RWPE1 (cell line): ENCODE measurements around the gene RNF39.

Experiments
- CTCF ChIA-PET: fragments of 350-600 bp; sonication (Branson Sonifier 250); formaldehyde crosslinking; extraction: SDS; loops from one replicate; lab custom pipeline; 2021; lab: Yijun Ruan, JAX
- POLR2A ChIA-PET: fragments of 400-600 bp; formaldehyde crosslinking; extraction: SDS; loops from one replicate; lab custom pipeline; 2020; ENCODE audit warnings: antibody characterized with exemption; ENCODE audit not compliant: low non-redundant PET; lab: Yijun Ruan, JAX
- DNase-seq: peaks from one replicate; pipeline ENCODE4 v3.0.0; 2012; ENCODE audit warnings: low spot score
- H3K27ac ChIP-seq: fragments of 450-650 bp; 2 replicates; pipeline ENCODE4 v1.5.1; 2017
- TF ChIP-seq, protein P1 (sequence below): fragments of 450-650 bp; conservative IDR thresholded peaks from 2 replicates; pipeline ENCODE4 v1.5.1; 2017; ENCODE audit warnings: low read depth, mild to moderate bottlenecking

RNF39 gene

GRCh38 chr6:30062471-30063178 is 12.9 kb downstream of the RNF39 start:
- TF ChIP-seq, protein P1, sequence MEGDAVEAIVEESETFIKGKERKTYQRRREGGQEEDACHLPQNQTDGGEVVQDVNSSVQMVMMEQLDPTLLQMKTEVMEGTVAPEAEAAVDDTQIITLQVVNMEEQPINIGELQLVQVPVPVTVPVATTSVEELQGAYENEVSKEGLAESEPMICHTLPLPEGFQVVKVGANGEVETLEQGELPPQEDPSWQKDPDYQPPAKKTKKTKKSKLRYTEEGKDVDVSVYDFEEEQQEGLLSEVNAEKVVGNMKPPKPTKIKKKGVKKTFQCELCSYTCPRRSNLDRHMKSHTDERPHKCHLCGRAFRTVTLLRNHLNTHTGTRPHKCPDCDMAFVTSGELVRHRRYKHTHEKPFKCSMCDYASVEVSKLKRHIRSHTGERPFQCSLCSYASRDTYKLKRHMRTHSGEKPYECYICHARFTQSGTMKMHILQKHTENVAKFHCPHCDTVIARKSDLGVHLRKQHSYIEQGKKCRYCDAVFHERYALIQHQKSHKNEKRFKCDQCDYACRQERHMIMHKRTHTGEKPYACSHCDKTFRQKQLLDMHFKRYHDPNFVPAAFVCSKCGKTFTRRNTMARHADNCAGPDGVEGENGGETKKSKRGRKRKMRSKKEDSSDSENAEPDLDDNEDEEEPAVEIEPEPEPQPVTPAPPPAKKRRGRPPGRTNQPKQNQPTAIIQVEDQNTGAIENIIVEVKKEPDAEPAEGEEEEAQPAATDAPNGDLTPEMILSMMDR: no peak
- ChIA-PET POLR2A (interaction anchor here (2.7 kb wide), 1 partner anchor 39 kb away, joined by 9 read pairs; no protein-coding TSS in a partner anchor), CTCF (interaction anchor here (0.6 to 1.6 kb wide), 3 partner anchors 41 to 170 kb away, joined by 3 to 5 read pairs (median 4); no protein-coding TSS in a partner anchor)
- DNase-seq: no peak
- peak overlapping the region; percentile 92 for H3K27ac ChIP-seq

DNA sequence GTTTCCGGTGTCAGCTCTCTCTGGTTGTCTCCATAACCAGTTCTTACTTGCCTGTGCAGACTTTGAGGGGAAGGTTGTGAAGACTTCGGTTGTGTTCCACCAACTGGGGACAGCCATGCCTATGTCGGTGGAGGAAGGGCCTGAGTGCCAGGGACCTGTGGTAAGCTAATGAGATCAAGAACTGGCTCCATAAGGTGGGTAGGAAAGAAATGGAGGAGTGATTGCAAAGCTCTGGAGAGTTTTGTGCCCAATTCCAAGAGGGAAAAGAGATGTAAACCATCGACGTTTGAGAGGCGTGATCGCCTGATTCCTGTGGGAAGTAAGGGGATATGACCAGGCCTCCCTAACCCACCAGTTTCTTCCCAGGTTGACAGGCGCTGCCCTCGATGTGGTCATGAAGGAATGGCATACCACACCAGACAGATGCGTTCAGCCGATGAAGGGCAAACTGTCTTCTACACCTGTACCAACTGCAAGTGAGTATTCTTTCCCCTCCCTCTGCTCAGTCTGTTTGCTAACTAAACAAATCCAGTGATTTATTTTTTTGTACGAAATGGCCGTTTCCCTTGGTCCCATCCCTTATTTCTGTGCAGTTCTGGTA is 13.6 kb downstream of the RNF39 start:
- DNase-seq: no peak

DNA sequence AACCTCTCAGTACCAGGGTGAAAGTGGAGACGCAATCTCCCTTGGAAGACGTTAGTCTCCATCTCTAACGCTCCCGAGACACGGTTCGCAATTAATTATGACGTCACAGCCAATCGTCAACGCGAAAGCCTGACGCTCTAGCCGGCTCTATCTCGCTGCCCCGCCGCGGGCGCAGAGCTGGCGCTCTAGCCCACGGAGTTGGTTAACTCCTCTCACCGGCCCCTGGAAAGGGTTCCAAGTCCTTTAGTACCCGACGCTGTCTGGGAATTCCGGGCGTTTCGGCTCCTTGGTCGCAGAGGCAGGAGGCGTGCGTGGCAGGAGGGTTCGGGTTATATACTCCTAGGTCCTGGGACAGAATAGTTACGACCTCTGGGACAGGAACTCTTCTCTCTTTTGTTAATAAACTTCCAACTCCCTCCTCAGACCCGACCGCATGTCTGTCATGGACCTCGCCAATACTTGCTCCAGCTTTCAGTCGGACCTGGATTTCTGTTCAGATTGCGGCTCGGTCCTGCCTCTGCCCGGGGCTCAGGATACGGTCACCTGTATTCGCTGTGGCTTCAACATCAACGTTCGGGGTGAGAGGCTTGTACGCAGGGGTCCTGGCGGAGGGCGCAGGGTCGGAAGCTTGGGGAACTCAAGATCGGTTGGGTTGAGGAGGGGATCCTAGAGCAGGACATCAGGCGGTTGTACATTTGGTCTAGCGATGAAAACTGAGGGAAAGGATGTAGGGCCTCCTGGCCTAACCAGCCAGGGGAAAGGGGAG is 14.3 kb downstream of the RNF39 start, which contains the start of gene POLR1H:
Gene POLR1H, plus strand, starts transcription at position 174 of the 766 bp plus-strand sequence. Its CDS starts 260 bp downstream, at position 434.
- TF ChIP-seq, protein P1: no peak
- peak within 1 kb of the TSS; percentile 92 for H3K27ac ChIP-seq
- ChIA-PET POLR2A (interaction anchor here (2.7 kb wide), 1 partner anchor 41 kb away, joined by 9 read pairs; no protein-coding TSS in a partner anchor), CTCF (interaction anchor here (0.6 to 1.6 kb wide), 2 partner anchors 8 to 42 kb away, joined by 4 to 5 read pairs; no protein-coding TSS in a partner anchor)
- DNase-seq: peak; percentile 95

More for the DNA sequence above, 13.6 kb downstream of the RNF39 start:
- H3K27ac ChIP-seq: peak overlapping the region; percentile 92
- TF ChIP-seq, protein P1: no peak
- ChIA-PET CTCF (interaction anchor here (0.6 to 1.6 kb wide), 2 partner anchors 9 to 41 kb away, joined by 4 to 5 read pairs; no protein-coding TSS in a partner anchor), POLR2A (interaction anchor here (2.7 kb wide), 1 partner anchor 40 kb away, joined by 9 read pairs; no protein-coding TSS in a partner anchor)

DNA sequence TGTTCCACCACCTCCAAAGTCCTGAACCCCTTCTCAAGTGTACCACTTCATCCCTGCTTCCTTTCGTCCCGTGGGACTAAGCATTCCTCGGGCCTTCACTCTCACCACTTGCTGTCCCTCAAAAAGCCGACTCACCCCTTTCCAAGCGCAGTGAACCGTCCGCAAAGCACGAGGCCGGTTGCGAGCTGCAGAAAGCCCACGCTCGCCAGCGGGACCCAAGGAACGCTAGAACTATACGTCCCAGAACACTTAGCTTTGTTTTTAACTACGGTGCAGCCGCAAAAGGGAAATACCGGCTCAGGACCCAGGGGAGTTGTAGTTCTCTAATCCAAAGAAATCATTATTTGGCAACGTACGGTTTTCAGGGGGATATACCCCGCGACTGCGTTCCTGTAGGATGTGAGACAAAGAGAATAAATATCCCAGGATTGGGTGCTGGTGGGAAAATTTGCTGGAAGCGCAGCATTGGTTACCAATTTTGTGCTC is 14.9 kb downstream of the RNF39 start:
- peak overlapping the region; percentile 92 for H3K27ac ChIP-seq
- POLR2A ChIA-PET: interaction anchor here (2.7 kb wide), 1 partner anchor 41 kb away, joined by 9 read pairs; no protein-coding TSS in a partner anchor
- TF ChIP-seq, protein P1: no peak
- DNase-seq: no peak
- CTCF ChIA-PET: interaction anchor here (1.1 kb wide), 1 partner anchor 15 kb away, joined by 4 read pairs; no protein-coding TSS in a partner anchor

DNA sequence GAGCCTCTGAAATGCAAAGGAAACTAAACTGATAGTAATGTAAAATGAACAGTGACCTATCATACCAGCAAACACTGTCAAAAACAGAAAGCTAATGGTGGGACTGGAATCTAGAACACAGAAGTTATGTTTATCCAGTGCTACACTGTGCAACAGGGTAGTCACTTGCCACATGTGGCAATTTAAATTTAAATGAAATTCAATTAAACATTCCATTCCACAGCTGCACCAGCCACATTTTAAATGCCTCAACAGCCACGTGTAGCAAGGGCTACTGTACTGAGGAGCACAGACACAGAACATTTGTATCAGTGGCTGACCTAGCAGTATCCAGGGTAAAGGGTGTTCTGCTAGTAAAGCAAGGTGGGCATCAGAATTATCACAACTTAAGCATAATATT is 20.1 kb downstream of the RNF39 start:
- DNase-seq: no peak
- no peak overlapping the region for H3K27ac ChIP-seq
- TF ChIP-seq, protein P1: no peak
- POLR2A ChIA-PET: interaction anchor here (0.6 kb wide), 1 partner anchor 179 kb away, joined by 3 read pairs; no protein-coding TSS in a partner anchor
- CTCF ChIA-PET: interaction anchor here (0.6 kb wide), 1 partner anchor 207 kb away, joined by 4 read pairs; no protein-coding TSS in a partner anchor
